IMR-90 (cell line): Measurements from ENCODE around the gene PLA2G4F. TPM values are rescaled to one million over a fixed set of nuclear protein-coding genes. Genes with fewer than 3 reads are reported as not detected.

Experiments
- ATAC-seq: fragments of 200-7000 bp; cut with Tn5 transposase; 2 replicates; pipeline ENCODE4 v1.9.1; 2020; ENCODE audit warnings: low read depth, mild to moderate bottlenecking, moderate library complexity
- BruUV-seq: library from RNA; stranded (reverse); fragments of 400-500 nt; replicated peaks from 2 replicates; lab custom pipeline; 2021; lab: Mats Ljungman, UMichigan
- CTCF ChIA-PET: fragments of 300-600 bp; formaldehyde crosslinking; extraction: SDS; loops from one replicate; lab custom pipeline; 2021; ENCODE audit warnings: antibody characterized with exemption; lab: Yijun Ruan, JAX
- POLR2A ChIA-PET: fragments of 300-600 bp; sonication (Branson Sonifier 250); formaldehyde crosslinking; loops from one replicate; lab custom pipeline; 2022; ENCODE audit warnings: antibody characterized with exemption; ENCODE audit not compliant: unreplicated experiment; lab: Charles Lee
- DNase-seq: peaks from one replicate; pipeline ENCODE4 v3.0.0; 2013
- H2AFZ ChIP-seq: replicated peaks from 2 replicates; pipeline ENCODE3; 2013; ENCODE audit warnings: low read length, mild to moderate bottlenecking; ENCODE audit not compliant: poor library complexity
- H2AK5ac ChIP-seq: 2 replicates; pipeline ENCODE4 v1.6.1; 2013; ENCODE audit warnings: low read depth, low read length, inconsistent platforms
- H2AK9ac ChIP-seq: replicated peaks from 2 replicates; pipeline ENCODE3; 2013; ENCODE audit warnings: mild to moderate bottlenecking, low read depth, low read length, moderate library complexity; ENCODE audit not compliant: poor library complexity
- H2BK120ac ChIP-seq: 2 replicates; pipeline ENCODE4 v1.6.1; 2013; ENCODE audit warnings: low read depth, low read length, inconsistent platforms
- H2BK15ac ChIP-seq: 3 replicates; pipeline ENCODE4 v1.6.1; 2013; ENCODE audit warnings: low read depth, low read length, inconsistent platforms
- H2BK20ac ChIP-seq: 2 replicates; pipeline ENCODE4 v1.6.1; 2013; ENCODE audit warnings: low read depth, mild to moderate bottlenecking, inconsistent platforms, low read length, moderate library complexity
- H2BK5ac ChIP-seq: 2 replicates; pipeline ENCODE4 v1.6.1; 2013; ENCODE audit warnings: mild to moderate bottlenecking, low read depth, low read length, inconsistent platforms; ENCODE audit not compliant: poor library complexity, severe bottlenecking
- H3K14ac ChIP-seq: replicated peaks from 2 replicates; pipeline ENCODE4 v1.6.1; 2013; ENCODE audit warnings: low read depth, low read length, inconsistent platforms
- H3K18ac ChIP-seq: 2 replicates; pipeline ENCODE4 v1.6.1; 2013; ENCODE audit warnings: low read depth, low read length, control low read depth
- H3K23ac ChIP-seq: 2 replicates; pipeline ENCODE4 v1.6.1; 2013; ENCODE audit warnings: low read depth, low read length, inconsistent platforms
- H3K27ac ChIP-seq: 2 replicates; pipeline ENCODE4 v1.5.1; 2013; ENCODE audit warnings: mild to moderate bottlenecking, control low read depth, low read length; ENCODE audit not compliant: insufficient read depth
- H3K27me3 ChIP-seq: 2 replicates; pipeline ENCODE4 v1.6.1; 2013; ENCODE audit warnings: low read length; ENCODE audit not compliant: control insufficient read depth, insufficient read depth
- H3K36me3 ChIP-seq: 2 replicates; pipeline ENCODE4 v1.6.1; 2013; ENCODE audit warnings: low read length, mixed read lengths; ENCODE audit not compliant: control insufficient read depth, insufficient read depth
- H3K4ac ChIP-seq: 2 replicates; pipeline ENCODE4 v1.6.1; 2013; ENCODE audit warnings: low read depth, low read length, inconsistent platforms
- H3K4me1 ChIP-seq: 2 replicates; pipeline ENCODE4 v1.6.1; 2013; ENCODE audit warnings: low read length, mixed read lengths; ENCODE audit not compliant: control insufficient read depth, insufficient read depth
- H3K4me2 ChIP-seq: 2 replicates; pipeline ENCODE4 v1.6.1; 2013; ENCODE audit warnings: low read depth, mild to moderate bottlenecking, control low read depth, low read length, moderate library complexity
- H3K4me3 ChIP-seq: 2 replicates; pipeline ENCODE4 v1.5.1; 2013; ENCODE audit warnings: low read depth, mild to moderate bottlenecking, control low read depth, low read length, moderate library complexity; ENCODE audit not compliant: insufficient read depth
- H3K56ac ChIP-seq: 2 replicates; pipeline ENCODE4 v1.6.1; 2013; ENCODE audit warnings: low read length, inconsistent platforms; ENCODE audit not compliant: insufficient read depth; ENCODE audit errors: extremely low read depth
- H3K79me1 ChIP-seq, 2 experiments: 2 replicates each; pipeline ENCODE4 v1.6.1; 2013; ENCODE audit warnings: low read length in 2 of 2, inconsistent platforms in 1 of 2, low read depth in 1 of 2
- H3K9ac ChIP-seq: 2 replicates; pipeline ENCODE4 v1.6.1; 2013; ENCODE audit warnings: low read depth, low read length, control low read depth
- H3K9me1 ChIP-seq: 2 replicates; pipeline ENCODE4 v1.6.1; 2013; ENCODE audit warnings: low read length, inconsistent platforms; ENCODE audit not compliant: insufficient read depth
- H3K9me3 ChIP-seq: 2 replicates; pipeline ENCODE4 v1.6.1; 2013; ENCODE audit warnings: low read length; ENCODE audit not compliant: control insufficient read depth, insufficient read depth
- H4K20me1 ChIP-seq: 2 replicates; pipeline ENCODE4 v1.6.1; 2013; ENCODE audit warnings: low read length, inconsistent platforms; ENCODE audit not compliant: insufficient read depth
- H4K5ac ChIP-seq: 2 replicates; pipeline ENCODE4 v1.6.1; 2013; ENCODE audit warnings: mild to moderate bottlenecking, low read depth, low read length, control low read depth
- H4K8ac ChIP-seq, 2 experiments: 2 replicates each; pipeline ENCODE4 v1.6.1; 2013; ENCODE audit warnings: low read depth in 2 of 2, low read length in 2 of 2, control low read depth in 1 of 2, inconsistent platforms in 1 of 2
- H4K91ac ChIP-seq: 2 replicates; pipeline ENCODE4 v1.6.1; 2013; ENCODE audit warnings: low read depth, low read length, inconsistent platforms; ENCODE audit not compliant: insufficient read depth
- CHD1 ChIP-seq: IDR thresholded peaks from 2 replicates; pipeline ENCODE4 v1.6.1; 2012; ENCODE audit warnings: low read depth, low read length, improper control_type of control experiment
- FOS ChIP-seq: fragments of 150-350 bp; IDR thresholded peaks from 2 replicates; pipeline ENCODE4 v1.6.1; 2016; ENCODE audit warnings: low read depth, low read length
- MAFK ChIP-seq: IDR thresholded peaks from 2 replicates; pipeline ENCODE4 v1.6.1; 2012; ENCODE audit warnings: low read depth, low read length, improper control_type of control experiment
- RAD21 ChIP-seq: IDR thresholded peaks from 2 replicates; pipeline ENCODE4 v1.6.1; 2012; ENCODE audit warnings: low read length, improper control_type of control experiment
- RFX5 ChIP-seq: IDR thresholded peaks from 2 replicates; pipeline ENCODE4 v1.8.0; 2012; ENCODE audit warnings: low read depth, mild to moderate bottlenecking, low read length, moderate library complexity
- WGBS, 2 experiments: methylation state at CpG; one replicate each; pipeline versions ENCODE4 v1.1.5 to v1.1.7; 2013; ENCODE audit warnings: missing lambda C conversion rate in 2 of 2; ENCODE audit not compliant: insufficient read length in 1 of 2; ENCODE audit errors: extremely low coverage in 2 of 2; 5-methylcytosine and 5-hydroxymethylcytosine counted together
- dilution Hi-C: fragments of 300-500 bp; cut with HindIII; formaldehyde crosslinking; loops from one replicate; pipeline ENCODE4 v1.14.3; 2018; ENCODE audit warnings: low sequenced_read_pairs; ENCODE audit not compliant: unreplicated experiment
- in situ Hi-C: fragments of 300-500 bp; cut with MboI; formaldehyde crosslinking; loops from 3 replicates; pipeline ENCODE4 v1.14.3; 2019; ENCODE audit warnings: low sequenced_read_pairs, inconsistent platforms, mixed read lengths
- intact Hi-C: fragments of 100-400 bp; cut with micrococcal nuclease; formaldehyde crosslinking; loops from 2 replicates; pipeline ENCODE4 v1.10.0; 2022
- polyA plus RNA-seq, 3 experiments: library from polyadenylated mRNA; depleted of rRNA; stranded (reverse); fragments of >200 nt; gene quantifications; 2 replicates each; pipeline ENCODE4 v1.2.3, GENCODE V29; 2012; ENCODE audit warnings: low replicate concordance in 1 of 3
- total RNA-seq: library from RNA; depleted of rRNA; stranded (reverse); fragments of >200 nt; gene quantifications from 2 replicates; pipeline ENCODE4 v1.2.3, GENCODE V29; 2012
- TF ChIP-seq, protein P1 (sequence below): conservative IDR thresholded peaks from 2 replicates; pipeline ENCODE4 v1.5.1; 2012; ENCODE audit warnings: mild to moderate bottlenecking, low read depth, low read length, improper control_type of control experiment
- TF ChIP-seq, protein P2 (sequence below): fragments of 150-350 bp; IDR thresholded peaks from 2 replicates; pipeline ENCODE4 v1.6.1; 2017; ENCODE audit warnings: mild to moderate bottlenecking, antibody characterized with exemption, low read length, low read depth

PLA2G4F gene
- total and polyA plus RNA-seq, 2 of the 4 experiments (the other 2 are of a cell fraction), result not detected

DNA sequence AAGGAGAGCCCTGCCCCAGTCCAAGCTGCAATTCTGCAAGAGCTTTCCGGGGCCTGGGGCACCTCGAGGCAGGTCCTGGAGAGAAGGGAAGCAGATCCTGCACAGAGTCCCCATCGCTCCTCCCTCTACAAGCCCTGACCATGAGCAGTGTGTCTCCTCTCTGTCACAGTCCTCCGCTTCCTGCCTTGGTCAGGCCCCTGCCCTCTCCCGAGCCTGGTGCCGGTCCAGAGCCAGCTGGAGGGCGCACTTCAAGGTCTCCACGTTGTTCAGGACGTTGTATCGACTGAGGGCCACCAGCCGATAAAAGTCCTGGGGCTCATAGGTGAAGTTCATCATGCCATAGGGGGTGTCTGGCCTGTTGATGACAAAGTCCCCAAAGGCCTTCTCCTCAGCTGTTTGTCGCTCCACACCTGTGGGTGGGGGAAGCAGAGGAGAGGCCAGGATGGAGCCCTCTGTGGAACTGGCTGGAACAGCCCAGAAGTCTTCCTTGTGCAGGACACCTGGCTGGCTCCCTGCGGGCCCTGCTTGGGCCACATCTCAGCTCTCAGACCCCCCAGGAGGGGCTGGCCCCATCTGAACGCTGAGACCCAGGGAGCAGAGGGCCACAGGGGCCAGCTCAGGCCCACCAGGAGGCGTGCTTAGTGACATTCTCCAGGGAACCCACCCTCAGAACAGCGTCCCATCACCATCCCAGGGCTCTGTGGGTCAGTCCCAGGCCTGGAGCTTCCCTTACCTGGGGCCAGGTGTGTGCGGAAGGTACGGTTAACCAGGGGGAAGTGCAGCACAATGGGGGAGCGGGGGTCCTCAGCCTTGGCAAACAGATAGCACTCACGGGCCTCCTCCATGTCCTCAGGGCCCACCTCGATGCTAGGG lies 14.4 kb downstream of the PLA2G4F start (continued):
- TF ChIP-seq, protein P1, sequence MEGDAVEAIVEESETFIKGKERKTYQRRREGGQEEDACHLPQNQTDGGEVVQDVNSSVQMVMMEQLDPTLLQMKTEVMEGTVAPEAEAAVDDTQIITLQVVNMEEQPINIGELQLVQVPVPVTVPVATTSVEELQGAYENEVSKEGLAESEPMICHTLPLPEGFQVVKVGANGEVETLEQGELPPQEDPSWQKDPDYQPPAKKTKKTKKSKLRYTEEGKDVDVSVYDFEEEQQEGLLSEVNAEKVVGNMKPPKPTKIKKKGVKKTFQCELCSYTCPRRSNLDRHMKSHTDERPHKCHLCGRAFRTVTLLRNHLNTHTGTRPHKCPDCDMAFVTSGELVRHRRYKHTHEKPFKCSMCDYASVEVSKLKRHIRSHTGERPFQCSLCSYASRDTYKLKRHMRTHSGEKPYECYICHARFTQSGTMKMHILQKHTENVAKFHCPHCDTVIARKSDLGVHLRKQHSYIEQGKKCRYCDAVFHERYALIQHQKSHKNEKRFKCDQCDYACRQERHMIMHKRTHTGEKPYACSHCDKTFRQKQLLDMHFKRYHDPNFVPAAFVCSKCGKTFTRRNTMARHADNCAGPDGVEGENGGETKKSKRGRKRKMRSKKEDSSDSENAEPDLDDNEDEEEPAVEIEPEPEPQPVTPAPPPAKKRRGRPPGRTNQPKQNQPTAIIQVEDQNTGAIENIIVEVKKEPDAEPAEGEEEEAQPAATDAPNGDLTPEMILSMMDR, result no peak

DNA sequence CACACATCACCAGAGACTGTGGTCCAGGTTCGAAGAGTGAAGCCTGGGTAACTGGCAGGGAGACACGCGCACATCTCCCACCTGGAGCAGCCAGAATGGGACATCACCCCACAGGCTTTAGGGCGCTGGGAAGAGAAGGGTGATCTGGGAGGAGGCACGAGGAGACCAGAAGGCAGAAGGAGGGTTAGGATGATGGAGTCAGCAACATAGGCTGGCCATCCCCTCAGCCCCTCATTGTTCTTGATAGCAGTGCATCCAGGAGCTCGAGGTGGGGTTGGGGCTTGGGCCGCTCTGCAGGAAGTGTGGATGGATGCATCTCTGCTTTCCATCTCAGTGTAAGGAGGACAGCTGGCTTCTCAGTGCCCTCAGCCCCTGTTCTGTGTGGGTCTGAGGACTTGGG lies 15.2 kb downstream of the PLA2G4F start:
- Histone ChIP-seq H3K4me2 (no peak overlapping the region), H3K27me3 (peaks cover 62% of the 10 kb centered on the region), H3K23ac (no peak overlapping the region), H3K4me1 (no peaks in the 10 kb centered on the region), H2AK5ac (no peak overlapping the region), H2BK15ac (no peak overlapping the region), H3K36me3 (no peaks in the 10 kb centered on the region), H2AFZ (no peak overlapping the region), H3K9ac (no peak overlapping the region), H4K20me1 (no peaks in the 10 kb centered on the region; the same call in 1 of the 2 replicates), H2BK120ac (no peak overlapping the region), H3K56ac (no peak overlapping the region), H4K5ac (no peak overlapping the region), H4K8ac (no peak overlapping the region), H3K79me1 (no peaks in the 10 kb centered on the region), H3K4ac (no peak overlapping the region), H3K9me3 (peaks cover 3% of the 10 kb centered on the region; the same call in 1 of the 2 replicates), H3K9me1 (no peaks in the 10 kb centered on the region), H2BK20ac (no peak overlapping the region), H2AK9ac (no peak overlapping the region), H3K18ac (no peak overlapping the region), H3K14ac (no peak overlapping the region), H3K4me3 (no peak overlapping the region), H3K27ac (no peak overlapping the region), H2BK5ac (no peak overlapping the region), H4K91ac (no peak overlapping the region)
- intact Hi-C loops, result no loop called here
- 81% methylated on average over 3 of the region's 7 CpGs; no CpG with 5 or more reads in 1 of the 2 experiments for WGBS, 2 experiments
- TF ChIP-seq, protein P2, sequence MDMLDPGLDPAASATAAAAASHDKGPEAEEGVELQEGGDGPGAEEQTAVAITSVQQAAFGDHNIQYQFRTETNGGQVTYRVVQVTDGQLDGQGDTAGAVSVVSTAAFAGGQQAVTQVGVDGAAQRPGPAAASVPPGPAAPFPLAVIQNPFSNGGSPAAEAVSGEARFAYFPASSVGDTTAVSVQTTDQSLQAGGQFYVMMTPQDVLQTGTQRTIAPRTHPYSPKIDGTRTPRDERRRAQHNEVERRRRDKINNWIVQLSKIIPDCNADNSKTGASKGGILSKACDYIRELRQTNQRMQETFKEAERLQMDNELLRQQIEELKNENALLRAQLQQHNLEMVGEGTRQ, result no peak
- TF ChIP-seq FOS (no peak), RAD21 (no peak), RFX5 (no peak), CHD1 (no peak), MAFK (no peak)
- POLR2A ChIA-PET, result no interaction called here
- in situ Hi-C loops, result no loop called here
- dilution Hi-C loops, result no loop called here
- no TSS peak for BruUV-seq
- ATAC-seq, result no peak
- CTCF ChIA-PET, result no interaction called here
- no peak for DNase-seq
